Measurements from ENCODE around the gene CYP2S1.
"Not testable (repeated sequence)": the region's sequence is repeated elsewhere in the genome, so short reads cannot be mapped to it uniquely, and the experiment has no call there.

The CYP2S1 gene

DNA sequence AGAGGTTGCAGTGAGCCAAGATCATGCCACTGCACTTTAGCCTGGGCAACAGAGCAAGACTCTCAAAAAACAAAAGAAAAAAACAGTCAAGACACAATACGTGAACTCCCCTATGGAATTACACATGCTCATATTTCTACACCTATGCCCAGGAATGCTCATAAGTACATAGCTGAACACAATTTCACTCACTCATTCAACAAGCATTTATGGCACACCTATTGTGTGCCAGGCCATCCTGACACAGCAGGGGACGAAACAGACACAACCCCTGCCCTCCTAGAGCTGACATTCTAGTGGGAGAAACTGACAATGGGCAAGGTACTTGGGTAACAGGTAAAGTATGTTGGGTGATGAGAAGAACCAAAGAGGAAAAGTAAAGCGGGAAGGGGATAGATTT lies 35.5 kb downstream of the CYP2S1 start:
- TF ChIP-seq, protein P1, sequence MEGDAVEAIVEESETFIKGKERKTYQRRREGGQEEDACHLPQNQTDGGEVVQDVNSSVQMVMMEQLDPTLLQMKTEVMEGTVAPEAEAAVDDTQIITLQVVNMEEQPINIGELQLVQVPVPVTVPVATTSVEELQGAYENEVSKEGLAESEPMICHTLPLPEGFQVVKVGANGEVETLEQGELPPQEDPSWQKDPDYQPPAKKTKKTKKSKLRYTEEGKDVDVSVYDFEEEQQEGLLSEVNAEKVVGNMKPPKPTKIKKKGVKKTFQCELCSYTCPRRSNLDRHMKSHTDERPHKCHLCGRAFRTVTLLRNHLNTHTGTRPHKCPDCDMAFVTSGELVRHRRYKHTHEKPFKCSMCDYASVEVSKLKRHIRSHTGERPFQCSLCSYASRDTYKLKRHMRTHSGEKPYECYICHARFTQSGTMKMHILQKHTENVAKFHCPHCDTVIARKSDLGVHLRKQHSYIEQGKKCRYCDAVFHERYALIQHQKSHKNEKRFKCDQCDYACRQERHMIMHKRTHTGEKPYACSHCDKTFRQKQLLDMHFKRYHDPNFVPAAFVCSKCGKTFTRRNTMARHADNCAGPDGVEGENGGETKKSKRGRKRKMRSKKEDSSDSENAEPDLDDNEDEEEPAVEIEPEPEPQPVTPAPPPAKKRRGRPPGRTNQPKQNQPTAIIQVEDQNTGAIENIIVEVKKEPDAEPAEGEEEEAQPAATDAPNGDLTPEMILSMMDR (IDR thresholded peaks at IDR 0.05; ENCODE audit: insufficient read depth, low read depth, low read length, missing control alignments): no peak
- no peak for DNase-seq (ENCODE audit: low read depth)
- no peak overlapping the region for H3K4me3 ChIP-seq (ENCODE audit: low read length)

DNA sequence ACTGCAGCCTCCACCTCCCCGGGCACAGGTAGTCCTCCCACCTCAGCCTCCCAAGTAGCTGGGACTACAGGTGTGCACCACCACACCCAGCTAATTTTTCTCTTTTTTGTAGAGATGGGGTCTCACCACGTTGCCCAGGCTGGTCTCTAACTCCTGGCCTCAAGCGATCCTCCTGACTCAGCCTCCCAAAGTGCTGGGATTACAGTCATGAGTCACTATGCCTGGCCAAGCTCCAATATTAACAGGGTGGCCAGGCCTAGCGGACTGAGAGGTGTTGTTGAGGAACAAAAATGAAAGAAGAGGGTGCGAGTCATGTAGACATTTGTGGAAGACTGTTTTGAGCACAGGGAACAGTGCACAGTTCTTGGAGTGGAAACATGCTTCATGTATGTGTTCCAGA lies 36.3 kb downstream of the CYP2S1 start:
- DNase-seq (ENCODE audit: low read depth): peak; percentile 34

DNA sequence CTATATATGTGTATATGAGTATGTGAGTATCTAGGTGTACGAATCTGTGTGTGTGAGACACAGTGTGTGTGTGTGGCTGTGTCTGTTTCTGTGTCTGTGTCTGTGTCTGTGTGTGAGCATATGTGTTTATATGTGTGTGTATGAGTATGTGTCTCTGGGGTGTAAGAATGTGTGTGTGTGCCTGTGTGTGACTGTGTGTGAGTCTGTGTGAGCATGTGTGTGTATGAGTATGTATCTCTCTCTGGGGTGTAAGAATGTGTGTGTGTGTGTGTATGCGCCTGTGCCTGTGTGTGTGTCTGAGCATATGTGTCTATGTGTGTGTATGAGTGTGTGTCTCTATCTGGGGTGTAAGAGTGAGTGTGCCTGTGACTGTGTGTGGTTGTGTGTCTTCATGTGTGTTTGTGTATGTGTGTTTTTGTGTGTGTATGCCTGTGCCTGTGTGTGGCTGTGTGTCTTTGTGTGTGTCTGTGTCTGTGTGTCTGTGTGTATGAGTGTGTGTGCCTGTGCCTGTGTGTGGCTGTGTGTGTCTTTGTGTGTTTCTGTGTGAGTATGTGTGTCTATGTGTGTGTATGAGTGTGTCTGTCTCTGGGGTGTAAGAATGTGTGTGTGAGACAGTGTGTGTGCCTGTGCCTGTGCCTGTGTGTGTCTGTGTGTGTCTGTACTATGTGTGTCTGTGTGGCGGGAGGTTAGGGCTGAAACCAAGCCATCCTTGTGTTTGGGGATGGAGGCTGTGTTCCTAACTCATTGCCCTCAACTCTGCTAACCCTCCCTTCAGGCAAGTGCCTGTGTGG lies 37.2 kb downstream of the CYP2S1 start:
- no peak overlapping the region for H3K4me3 ChIP-seq (ENCODE audit: low read length)
- TF ChIP-seq, protein P1 (IDR thresholded peaks at IDR 0.05; ENCODE audit: insufficient read depth, low read depth, low read length, missing control alignments): no peak
- DNase-seq (ENCODE audit: low read depth): no peak

More for the DNA sequence above, 36.3 kb downstream of the CYP2S1 start:
- not testable (repeated sequence) for H3K4me3 ChIP-seq (ENCODE audit: low read length)

DNA sequence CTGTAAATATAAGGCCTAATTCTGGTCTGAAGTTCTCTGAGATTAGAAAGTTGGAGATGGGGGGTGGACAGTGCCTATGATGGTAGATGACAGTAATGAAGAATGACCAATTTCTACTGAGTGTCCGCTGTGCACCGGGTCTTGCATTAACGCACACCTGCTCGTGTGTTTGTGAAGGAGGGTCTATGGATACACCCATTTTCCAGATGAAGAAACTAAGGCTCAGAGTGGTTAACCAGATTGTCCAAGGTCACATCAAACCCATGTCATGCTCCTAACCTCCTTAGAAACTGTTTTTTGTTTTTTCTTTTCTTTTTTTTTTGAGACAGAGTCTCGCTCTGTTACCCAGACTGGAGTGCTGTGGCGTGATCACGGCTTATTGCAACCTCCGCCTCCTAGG lies 39.7 kb downstream of the CYP2S1 start:
- no peak overlapping the region for H3K4me3 ChIP-seq (ENCODE audit: low read length)
- no peak for DNase-seq (ENCODE audit: low read depth)
- TF ChIP-seq, protein P1 (IDR thresholded peaks at IDR 0.05; ENCODE audit: insufficient read depth, low read depth, low read length, missing control alignments): no peak

DNA sequence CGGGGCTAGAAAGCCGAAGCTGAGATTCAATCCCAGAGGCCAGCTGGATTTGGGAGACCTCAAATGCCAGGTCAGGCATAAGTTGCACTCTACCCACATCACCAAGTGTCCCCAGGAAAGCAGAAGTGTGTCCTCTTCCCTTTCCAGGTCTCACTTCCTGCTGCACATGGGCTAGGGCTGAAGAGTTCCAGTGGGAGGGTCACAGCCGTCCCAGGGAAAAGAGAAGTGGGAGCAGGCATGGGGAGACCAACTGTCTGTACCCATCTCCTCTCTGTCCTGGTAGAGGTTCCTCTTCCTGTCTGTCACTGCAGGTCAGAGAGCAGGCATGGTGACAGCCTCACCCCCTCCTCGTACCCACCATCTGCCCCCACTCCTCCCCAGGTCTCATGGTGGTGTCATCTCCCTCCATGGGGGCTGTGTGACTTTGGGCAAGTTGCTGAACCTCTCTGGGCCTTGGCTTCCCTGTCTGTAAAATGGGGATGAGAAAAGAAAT lies 40.8 kb downstream of the CYP2S1 start:
- DNase-seq (ENCODE audit: low read depth): no peak
- no peak overlapping the region for H3K4me3 ChIP-seq (ENCODE audit: low read length)
- TF ChIP-seq, protein P1 (IDR thresholded peaks at IDR 0.05; ENCODE audit: insufficient read depth, low read depth, low read length, missing control alignments): no peak

DNA sequence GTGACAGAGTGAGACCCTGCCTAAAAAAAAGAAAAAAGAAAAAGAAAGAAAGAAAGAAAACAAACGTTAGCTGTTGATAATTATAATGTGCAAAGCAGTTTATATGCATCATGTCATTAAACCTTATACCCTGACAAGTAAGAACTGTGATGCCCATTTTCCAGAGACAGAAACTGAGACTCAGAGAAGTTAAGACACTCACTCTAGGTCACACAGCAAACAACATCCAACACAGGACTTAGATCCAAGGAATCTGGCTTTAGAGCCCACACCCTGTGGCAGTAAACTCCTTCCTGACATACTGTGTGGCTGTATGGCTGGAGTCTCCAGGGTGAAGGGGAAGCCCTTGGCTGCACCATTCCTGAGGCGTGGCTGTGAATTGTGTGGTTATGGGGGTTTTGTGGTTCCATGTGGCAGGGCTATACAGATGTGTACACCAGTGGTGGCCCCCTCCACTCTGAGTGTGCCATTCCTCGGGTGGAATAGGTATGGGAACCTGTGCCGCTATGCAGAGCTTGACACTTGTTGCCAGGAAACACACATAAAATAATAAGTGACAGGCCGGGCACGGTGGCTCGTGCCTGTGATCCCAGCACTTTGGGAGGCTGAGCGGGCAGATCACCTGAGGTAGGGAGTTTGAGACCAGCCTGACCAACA lies 41.6 kb downstream of the CYP2S1 start:
- TF ChIP-seq, protein P1 (IDR thresholded peaks at IDR 0.05; ENCODE audit: insufficient read depth, low read depth, low read length, missing control alignments): no peak
- no peak overlapping the region for H3K4me3 ChIP-seq (ENCODE audit: low read length)
- DNase-seq (ENCODE audit: low read depth): no peak

DNA sequence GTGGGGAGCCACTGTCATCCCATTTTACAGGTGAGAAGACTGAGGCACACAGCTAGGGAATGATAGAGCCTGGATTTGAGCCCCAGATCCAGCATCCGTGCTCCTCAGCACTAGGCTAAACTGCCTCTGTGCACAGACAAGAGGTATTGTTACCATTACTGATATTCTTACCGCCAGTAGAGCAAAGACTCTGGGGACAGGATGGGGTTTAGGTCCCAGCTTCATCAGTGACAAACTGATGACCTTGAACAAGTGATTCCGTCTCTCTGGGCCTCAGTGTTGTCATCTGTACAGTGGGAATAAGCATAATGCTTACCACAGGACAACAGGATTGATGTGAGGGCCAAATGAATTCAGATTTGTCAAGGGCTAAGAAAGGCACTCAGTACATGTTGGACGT lies 42.5 kb downstream of the CYP2S1 start:
- TF ChIP-seq, protein P1 (IDR thresholded peaks at IDR 0.05; ENCODE audit: insufficient read depth, low read depth, low read length, missing control alignments): no peak
- H3K4me3 ChIP-seq (ENCODE audit: low read length): no peak overlapping the region
- no peak for DNase-seq (ENCODE audit: low read depth)
